Measurements from ENCODE around the gene METTL24. TPM values are rescaled to one million over a fixed set of nuclear protein-coding genes. Genes with fewer than 3 reads are reported as not detected.
A peak's percentile ranks its signal among the peaks of the same experiment; 100 is the strongest.

The METTL24 gene, protein sequence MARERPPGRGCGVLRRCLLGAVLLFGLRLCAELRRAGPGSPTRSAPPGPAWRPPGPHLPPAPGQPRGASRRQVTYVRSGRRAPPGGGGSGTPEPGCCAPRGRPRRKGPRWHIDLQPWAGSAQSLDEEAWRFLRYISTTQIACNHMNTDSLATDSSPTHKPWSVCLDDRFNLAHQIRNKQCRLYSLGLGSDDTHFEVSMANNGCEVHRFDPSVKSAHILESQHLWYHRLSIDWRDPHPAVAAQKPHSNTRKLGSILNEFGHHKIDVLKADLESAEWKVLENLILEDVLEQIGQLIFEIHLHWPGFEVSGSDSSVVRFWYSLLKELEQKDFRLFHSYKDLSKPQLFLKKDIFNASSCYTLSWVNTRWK
- total RNA-seq = 25.5 to 28.1 TPM (median 25.7 TPM) in 3 replicates

DNA sequence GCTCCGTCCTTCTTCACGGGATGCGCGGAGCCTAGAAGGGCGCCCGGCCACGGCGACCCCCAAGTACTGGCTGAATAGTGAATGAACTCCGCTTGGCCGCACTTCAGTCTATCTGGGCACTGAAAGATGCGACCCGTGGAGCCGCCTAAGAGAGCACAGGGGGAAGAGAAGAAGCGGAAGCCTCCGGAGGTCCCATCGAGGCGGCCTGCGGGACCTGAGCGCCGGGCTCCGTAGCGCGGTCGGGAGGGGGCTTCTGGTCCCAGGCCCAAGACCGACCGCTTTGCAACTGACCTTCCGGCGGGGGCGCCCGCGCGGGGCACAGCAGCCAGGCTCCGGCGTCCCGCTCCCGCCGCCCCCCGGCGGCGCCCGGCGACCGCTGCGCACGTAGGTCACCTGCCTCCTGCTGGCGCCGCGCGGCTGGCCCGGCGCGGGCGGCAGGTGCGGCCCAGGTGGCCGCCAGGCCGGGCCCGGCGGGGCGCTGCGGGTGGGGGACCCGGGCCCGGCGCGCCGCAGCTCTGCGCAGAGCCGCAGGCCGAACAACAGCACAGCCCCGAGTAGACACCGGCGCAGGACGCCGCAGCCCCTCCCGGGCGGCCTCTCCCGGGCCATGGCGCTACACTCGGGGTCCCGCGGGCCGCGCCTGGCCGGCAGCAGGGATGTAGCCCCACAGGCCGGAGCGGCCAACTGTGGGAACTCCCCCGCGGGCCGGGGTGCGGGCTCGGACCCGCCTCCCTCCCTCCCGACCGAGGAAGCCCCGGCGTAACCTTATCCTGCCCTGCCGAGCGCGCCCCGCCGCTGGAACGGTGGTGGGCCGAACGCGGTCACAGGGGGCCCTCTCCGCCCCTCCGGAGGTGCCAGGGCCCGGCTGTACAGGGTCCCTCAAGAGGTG lies at the start of gene METTL24:
TSS of gene METTL24 (minus strand) at position 686 of the 889 bp plus-strand sequence. CDS start at position 609, 77 bp downstream.
- peak in 1 of 2 experiments; percentile 55 for DNase-seq (ENCODE audit: low spot score in 2 of 2, unreplicated experiment in 2 of 2)
- Mint-ChIP-seq H3K27ac (peak within 1 kb of the TSS; percentile 96), H3K36me3 (peaks cover 13% of the 10 kb centered on the region), H3K4me1 (peaks cover 71% of the 10 kb centered on the region), H3K4me3 (peak within 1 kb of the TSS; percentile 88), H3K9me3 (peaks cover 15% of the 10 kb centered on the region), H3K27me3 (ENCODE audit: low read depth) (no peaks in the 10 kb centered on the region)
- TF ChIP-seq, protein P1, sequence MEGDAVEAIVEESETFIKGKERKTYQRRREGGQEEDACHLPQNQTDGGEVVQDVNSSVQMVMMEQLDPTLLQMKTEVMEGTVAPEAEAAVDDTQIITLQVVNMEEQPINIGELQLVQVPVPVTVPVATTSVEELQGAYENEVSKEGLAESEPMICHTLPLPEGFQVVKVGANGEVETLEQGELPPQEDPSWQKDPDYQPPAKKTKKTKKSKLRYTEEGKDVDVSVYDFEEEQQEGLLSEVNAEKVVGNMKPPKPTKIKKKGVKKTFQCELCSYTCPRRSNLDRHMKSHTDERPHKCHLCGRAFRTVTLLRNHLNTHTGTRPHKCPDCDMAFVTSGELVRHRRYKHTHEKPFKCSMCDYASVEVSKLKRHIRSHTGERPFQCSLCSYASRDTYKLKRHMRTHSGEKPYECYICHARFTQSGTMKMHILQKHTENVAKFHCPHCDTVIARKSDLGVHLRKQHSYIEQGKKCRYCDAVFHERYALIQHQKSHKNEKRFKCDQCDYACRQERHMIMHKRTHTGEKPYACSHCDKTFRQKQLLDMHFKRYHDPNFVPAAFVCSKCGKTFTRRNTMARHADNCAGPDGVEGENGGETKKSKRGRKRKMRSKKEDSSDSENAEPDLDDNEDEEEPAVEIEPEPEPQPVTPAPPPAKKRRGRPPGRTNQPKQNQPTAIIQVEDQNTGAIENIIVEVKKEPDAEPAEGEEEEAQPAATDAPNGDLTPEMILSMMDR (IDR thresholded peaks at IDR 0.05; ENCODE audit: unreplicated experiment) = no peak

DNA sequence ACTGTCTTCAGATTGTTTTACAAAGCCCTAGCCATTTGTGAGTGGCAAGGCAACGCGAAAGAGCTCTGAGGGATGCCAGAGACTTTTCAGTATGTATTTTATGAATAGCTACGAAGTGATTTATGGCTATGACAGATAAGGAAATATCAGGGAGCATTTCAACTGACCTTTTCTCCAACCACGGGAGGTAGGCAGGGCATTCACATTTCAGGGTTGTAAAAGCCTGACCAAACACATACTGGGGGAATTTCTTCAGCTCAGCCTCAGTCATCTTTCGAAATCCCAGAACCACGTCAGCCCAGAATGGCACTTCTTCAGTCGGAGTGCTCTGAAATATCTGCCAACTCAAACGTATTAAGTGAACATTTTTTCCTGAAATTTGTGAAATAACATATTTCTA lies 46.5 kb upstream of the METTL24 start:
- no peak overlapping the region for H3K27ac Mint-ChIP-seq
- TF ChIP-seq, protein P1 (IDR thresholded peaks at IDR 0.05; ENCODE audit: unreplicated experiment) = no peak
- no peak for DNase-seq (ENCODE audit: low spot score in 2 of 2, unreplicated experiment in 2 of 2)
- no peaks in the 10 kb centered on the region for H3K9me3 Mint-ChIP-seq
- no peaks in the 10 kb centered on the region for H3K36me3 Mint-ChIP-seq
- H3K4me1 Mint-ChIP-seq = no peaks in the 10 kb centered on the region
- H3K4me3 Mint-ChIP-seq = no peak overlapping the region
- no peaks in the 10 kb centered on the region for H3K27me3 Mint-ChIP-seq (ENCODE audit: low read depth)

DNA sequence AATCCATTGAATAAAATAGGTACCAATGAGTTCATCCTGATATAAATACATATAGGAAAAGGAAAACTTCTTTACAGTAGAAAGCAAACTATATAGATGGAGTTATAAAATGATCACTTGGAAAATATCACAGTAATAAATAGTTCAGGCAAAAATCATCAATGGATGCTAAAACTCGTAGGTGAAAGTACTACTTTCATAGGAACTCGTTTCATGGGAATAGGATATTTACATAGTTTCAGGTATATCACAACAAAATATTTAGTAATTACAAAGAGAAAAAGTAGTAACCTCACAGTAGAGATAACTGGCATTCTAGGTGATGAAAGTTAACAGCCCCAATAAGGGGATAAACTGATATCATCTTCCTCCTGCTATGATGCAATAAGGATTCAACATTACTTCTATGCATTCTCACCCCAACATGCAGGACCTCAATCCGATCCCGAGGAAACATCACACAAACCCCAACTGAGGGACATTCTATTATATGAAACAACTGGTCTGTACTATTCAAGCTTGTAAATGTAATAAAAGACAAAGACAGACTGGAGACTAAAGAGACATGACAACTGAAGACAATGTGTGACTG lies 43.5 kb upstream of the METTL24 start:
- peaks cover 2% of the 10 kb centered on the region for H3K4me1 Mint-ChIP-seq
- H3K27ac Mint-ChIP-seq = no peak overlapping the region

DNA sequence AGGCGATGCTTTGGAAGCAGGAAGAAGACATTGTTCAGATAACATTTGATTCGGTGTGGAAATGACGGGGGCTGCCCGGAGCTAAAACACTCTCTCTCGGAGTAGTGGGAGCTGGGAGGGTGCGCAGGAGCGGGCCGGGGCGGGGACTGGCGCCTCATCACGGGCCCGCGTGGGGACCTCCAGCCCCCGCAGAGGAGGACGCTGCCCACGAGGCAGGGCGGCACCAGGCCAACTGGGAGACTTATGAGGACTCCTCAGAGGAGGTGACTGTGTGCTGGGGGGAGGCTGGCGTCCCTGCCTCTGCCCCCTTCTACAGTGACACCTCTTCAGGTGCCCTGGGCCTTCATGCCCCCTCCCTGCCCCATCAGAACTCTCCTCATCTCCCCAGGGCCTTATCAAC lies 42.1 kb upstream of the METTL24 start:
- TF ChIP-seq, protein P1 (IDR thresholded peaks at IDR 0.05; ENCODE audit: unreplicated experiment) = no peak
- DNase-seq (ENCODE audit: low spot score in 2 of 2, unreplicated experiment in 2 of 2) = no peak
- H3K27me3 Mint-ChIP-seq (ENCODE audit: low read depth) = no peaks in the 10 kb centered on the region
- no peaks in the 10 kb centered on the region for H3K36me3 Mint-ChIP-seq
- no peak overlapping the region for H3K27ac Mint-ChIP-seq
- no peak overlapping the region for H3K4me3 Mint-ChIP-seq
- no peaks in the 10 kb centered on the region for H3K9me3 Mint-ChIP-seq
- H3K4me1 Mint-ChIP-seq = peaks cover 2% of the 10 kb centered on the region

More for the DNA sequence above, 43.5 kb upstream of the METTL24 start:
- Mint-ChIP-seq H3K4me3 (no peak overlapping the region), H3K27me3 (ENCODE audit: low read depth) (no peaks in the 10 kb centered on the region), H3K36me3 (no peaks in the 10 kb centered on the region), H3K9me3 (no peaks in the 10 kb centered on the region)
- no peak for DNase-seq (ENCODE audit: low spot score in 2 of 2, unreplicated experiment in 2 of 2)
- TF ChIP-seq, protein P1 (IDR thresholded peaks at IDR 0.05; ENCODE audit: unreplicated experiment) = no peak

DNA sequence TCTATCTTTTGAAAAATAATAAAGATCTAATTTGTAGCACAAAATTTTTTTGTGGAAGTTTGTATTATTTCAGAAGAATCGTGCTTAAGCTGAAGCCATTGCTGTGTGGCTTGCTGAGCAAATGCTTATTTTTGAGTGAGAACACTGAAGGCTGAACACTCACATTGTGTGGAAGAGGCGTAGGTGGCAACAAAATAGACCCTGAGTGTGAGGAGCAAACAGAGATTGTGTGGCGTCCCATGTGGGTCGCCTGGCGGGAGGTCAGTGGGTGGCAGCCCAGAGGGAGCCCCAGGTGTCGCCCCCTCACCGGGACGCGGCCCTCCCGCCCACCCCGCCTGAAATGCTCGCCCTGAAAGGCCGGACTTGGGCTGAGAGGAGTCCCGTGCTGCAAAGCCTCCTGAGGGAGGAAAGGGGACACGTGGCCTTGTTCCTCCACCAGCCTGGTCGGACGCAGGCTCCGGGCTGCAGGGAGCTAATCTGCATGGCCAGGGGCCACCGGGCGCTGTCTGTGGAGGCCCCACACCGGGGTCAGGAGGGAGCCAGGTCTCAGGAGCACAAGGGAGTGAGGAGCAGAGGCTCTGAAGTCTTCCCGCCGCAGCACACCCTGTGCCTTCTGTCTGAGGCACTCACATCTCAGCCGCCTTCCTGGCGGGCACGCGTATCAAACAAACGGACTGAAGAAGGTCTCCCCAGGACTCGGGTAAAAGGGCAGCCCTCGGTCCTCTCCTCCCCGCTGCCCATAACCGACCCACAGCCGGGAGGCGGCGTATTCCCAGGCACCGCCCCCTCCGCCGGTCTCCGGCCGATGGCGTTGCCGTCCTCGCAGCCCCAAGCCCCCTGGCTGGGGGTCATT lies 41.3 kb upstream of the METTL24 start:
- H3K4me1 Mint-ChIP-seq = peaks cover 2% of the 10 kb centered on the region
- no peaks in the 10 kb centered on the region for H3K9me3 Mint-ChIP-seq
- H3K27me3 Mint-ChIP-seq (ENCODE audit: low read depth) = no peaks in the 10 kb centered on the region
- H3K36me3 Mint-ChIP-seq = no peaks in the 10 kb centered on the region
- no peak overlapping the region for H3K4me3 Mint-ChIP-seq
- no peak overlapping the region for H3K27ac Mint-ChIP-seq
- DNase-seq (ENCODE audit: low spot score in 2 of 2, unreplicated experiment in 2 of 2) = no peak
- TF ChIP-seq, protein P1 (IDR thresholded peaks at IDR 0.05; ENCODE audit: unreplicated experiment) = no peak

Measured in mesothelial cell of epicardium (in vitro differentiated cells).